Kidney epithelial cell (primary cell): ENCODE results near the gene FAM193B. TPM values are rescaled to one million over a fixed set of nuclear protein-coding genes. Genes with fewer than 3 reads are reported as not detected.

Source experiments
- DNase-seq: peaks from one replicate; pipeline ENCODE4 v3.0.0-alpha.2; 2010; ENCODE audit warnings: low read depth
- H3K27me3 ChIP-seq: 2 replicates; pipeline ENCODE4 v1.6.0; 2011; ENCODE audit warnings: low read length; ENCODE audit not compliant: control insufficient read depth, insufficient read depth
- H3K36me3 ChIP-seq: 2 replicates; pipeline ENCODE4 v1.5.1; 2011; ENCODE audit warnings: low read length; ENCODE audit not compliant: control insufficient read depth, insufficient read depth
- H3K4me3 ChIP-seq: 2 replicates; pipeline ENCODE4 v1.5.1; 2011; ENCODE audit warnings: low read depth, mild to moderate bottlenecking, control low read depth, low read length
- total RNA-seq: library from RNA; depleted of rRNA; stranded (reverse); fragments of >200 nt; gene quantifications from 2 replicates; pipeline ENCODE4 v1.2.3, GENCODE V29; 2015
- TF ChIP-seq, protein P1 (sequence below): IDR thresholded peaks from 2 replicates; pipeline ENCODE4 v1.5.1; 2011; ENCODE audit warnings: mild to moderate bottlenecking, moderate library complexity, low read length, control low read depth, inconsistent platforms; ENCODE audit not compliant: insufficient read depth, poor library complexity, severe bottlenecking

The FAM193B gene
- total RNA-seq, 1 donor from 2014 or later, result 29.5 TPM

DNA sequence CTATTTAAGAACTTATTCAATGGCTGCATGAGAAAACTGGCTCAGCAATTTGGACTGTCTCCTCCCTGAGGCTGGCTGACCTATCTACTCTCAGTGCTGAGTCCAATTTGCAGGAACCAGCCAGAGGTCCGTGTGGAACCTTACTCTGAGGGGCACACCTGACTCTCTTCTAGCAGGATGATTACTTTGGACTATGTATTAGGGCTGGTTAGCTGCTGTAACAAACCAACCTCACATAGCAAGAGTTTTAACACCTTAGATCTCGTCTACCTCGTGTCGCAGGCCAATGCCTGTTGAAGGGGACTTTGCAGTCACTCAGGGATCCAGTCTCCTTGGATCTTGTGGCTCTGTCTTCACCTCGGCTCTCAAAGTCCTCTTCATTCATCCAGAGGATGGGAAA, 3.4 kb upstream of the FAM193B start:
- TF ChIP-seq, protein P1, sequence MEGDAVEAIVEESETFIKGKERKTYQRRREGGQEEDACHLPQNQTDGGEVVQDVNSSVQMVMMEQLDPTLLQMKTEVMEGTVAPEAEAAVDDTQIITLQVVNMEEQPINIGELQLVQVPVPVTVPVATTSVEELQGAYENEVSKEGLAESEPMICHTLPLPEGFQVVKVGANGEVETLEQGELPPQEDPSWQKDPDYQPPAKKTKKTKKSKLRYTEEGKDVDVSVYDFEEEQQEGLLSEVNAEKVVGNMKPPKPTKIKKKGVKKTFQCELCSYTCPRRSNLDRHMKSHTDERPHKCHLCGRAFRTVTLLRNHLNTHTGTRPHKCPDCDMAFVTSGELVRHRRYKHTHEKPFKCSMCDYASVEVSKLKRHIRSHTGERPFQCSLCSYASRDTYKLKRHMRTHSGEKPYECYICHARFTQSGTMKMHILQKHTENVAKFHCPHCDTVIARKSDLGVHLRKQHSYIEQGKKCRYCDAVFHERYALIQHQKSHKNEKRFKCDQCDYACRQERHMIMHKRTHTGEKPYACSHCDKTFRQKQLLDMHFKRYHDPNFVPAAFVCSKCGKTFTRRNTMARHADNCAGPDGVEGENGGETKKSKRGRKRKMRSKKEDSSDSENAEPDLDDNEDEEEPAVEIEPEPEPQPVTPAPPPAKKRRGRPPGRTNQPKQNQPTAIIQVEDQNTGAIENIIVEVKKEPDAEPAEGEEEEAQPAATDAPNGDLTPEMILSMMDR, result no peak
- H3K4me3 ChIP-seq, result no peak overlapping the region
- DNase-seq, result no peak
- H3K27me3 ChIP-seq, result no peaks in the 10 kb centered on the region
- no peaks in the 10 kb centered on the region for H3K36me3 ChIP-seq

DNA sequence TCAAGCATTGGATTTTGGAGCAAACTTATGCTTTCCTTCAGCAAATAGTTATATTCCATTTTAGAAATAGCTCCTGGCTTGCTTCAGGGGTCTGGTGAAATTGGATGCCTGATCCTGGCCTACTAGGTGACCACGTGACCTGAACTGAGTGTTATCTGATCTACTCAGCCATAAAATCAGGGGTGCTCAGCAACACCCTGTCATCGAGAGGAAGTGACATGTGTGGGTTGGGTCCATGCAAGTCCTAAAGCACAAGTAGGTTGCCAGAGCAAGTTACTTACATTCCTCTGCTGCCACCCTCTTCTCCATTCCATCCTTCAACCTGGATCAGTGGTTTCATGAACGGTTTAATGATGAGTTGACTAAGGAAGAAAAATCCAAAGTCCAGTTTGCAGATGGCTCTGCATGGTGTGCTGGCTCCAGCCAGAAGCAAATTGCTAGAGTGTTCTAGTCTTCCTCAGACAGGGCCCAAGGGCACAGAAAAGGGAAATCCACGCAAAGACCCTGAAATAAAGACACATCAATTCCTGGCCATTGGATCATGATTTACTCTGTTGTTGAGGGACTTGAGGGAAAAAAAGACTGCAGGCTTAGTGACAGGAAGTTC, 2.8 kb upstream of the FAM193B start:
- no peak for DNase-seq
- no peak overlapping the region for H3K4me3 ChIP-seq
- no peaks in the 10 kb centered on the region for H3K36me3 ChIP-seq
- TF ChIP-seq, protein P1, result no peak
- no peaks in the 10 kb centered on the region for H3K27me3 ChIP-seq

DNA sequence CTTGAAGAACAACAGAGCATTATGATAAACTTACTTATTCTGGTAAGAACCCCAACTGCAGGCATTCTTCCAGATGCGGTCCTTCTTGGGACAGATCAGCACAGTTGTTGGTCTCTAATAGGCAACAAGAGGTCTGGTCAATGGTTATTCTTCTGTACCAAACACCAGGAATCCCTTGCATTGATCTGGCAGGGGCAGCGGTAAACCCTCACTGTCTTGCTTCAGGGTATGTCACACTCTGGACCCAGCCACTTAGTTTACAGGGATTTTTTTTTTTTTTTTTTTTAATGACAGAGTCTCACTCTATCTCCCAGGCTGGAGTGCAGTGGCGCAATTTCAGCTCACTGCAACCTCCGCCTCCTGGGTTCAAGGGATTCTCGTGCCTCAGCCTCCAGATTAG, 1.3 kb upstream of the FAM193B start:
- DNase-seq, result no peak
- TF ChIP-seq, protein P1, result no peak
- no peaks in the 10 kb centered on the region for H3K27me3 ChIP-seq
- no peak overlapping the region for H3K4me3 ChIP-seq
- no peaks in the 10 kb centered on the region for H3K36me3 ChIP-seq

DNA sequence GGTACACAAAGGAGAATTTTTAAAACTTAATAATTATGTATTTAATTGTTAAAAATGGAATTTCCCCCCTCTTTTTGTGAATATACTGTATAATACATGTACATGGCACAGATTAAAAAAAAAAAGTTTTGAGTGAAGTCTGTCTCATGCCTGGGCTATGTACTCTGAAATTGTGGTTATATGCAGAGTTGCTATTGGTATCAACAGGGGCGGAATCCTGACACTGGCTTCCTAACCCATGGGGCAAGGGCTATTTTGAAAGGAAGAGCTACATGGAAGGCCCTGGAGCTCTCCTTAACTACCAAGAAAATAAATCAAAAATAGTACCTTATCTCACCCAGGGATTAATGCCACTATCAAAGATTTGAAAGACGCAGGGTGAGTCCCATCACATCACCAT, 865 bp upstream of the FAM193B start:
- TF ChIP-seq, protein P1, result no peak
- H3K4me3 ChIP-seq, result no peak overlapping the region
- no peaks in the 10 kb centered on the region for H3K27me3 ChIP-seq
- no peak for DNase-seq
- no peaks in the 10 kb centered on the region for H3K36me3 ChIP-seq

DNA sequence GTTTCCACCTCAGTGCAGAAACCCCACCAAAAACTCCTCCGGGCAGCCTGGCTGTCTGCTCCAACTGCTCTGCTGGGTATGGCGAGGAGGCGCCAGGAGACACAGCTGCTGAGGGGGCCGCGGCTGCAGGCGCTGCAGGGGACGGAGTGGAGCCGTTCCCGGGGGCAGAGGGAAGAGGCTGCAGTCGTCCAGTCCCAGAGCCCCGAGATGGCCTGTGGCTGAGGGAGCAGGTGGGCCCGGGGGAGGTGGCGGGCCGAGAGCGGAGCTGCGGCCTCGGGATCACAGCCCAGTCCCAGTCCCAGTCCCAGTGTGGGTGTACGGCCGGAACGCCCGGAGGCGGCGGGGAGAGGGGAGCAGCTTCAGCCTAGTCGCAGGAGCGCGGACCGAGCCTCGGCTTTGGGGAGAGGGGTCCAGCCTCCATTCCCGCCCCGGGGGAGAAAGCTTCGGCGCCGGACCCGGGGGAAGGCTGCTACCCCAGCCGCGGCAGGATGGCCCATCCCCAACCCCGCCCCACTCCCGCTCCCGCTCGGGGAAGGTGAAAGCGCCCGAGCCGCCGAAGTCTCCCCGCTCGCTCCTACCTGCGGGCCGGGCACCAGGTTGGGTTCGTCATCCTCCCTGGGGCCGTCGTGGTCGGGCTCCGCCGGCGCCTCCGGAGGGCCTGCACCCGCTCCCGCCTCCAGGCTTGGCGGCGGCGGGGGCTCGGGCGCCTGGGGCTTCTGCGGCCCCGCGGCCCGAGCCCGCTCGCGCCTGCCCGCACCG, 513 bp downstream of the FAM193B start:
- H3K36me3 ChIP-seq, result no peaks in the 10 kb centered on the region
- peak overlapping the region; percentile 86 for H3K4me3 ChIP-seq
- no peak for DNase-seq
- TF ChIP-seq, protein P1, result no peak
- no peaks in the 10 kb centered on the region for H3K27me3 ChIP-seq
